ENCODE data around the gene FAM151B. TPM values are rescaled to one million over a fixed set of nuclear protein-coding genes. Genes with fewer than 3 reads are reported as not detected.

Gene FAM151B
- total and polyA plus RNA-seq, 2 experiments from 2014 or later = 0.55 TPM; not detected in 1

DNA sequence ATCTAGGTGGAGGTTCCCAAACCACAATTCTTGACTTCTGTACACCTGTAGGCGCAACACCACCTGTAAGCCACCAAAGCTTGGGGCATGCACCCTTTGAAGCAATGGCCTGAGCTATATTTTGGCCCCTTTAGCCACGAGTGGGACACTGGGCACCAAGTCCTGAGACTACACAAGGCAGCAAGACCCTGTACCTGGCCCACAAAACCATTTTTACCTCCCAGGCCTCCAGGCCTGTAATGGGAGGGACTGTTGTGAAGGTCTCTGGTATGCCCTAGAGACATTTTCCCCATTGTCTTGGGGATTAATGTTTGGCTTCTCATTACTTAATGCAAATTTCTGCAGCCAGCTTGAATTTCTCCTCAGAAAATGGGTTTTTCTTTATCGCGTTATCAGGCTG is 24.6 kb upstream of the FAM151B start:
- DNase-seq (ENCODE audit: low spot score) (no peak), ATAC-seq (no peak)
- Mint-ChIP-seq H3K4me3 (no peak overlapping the region), H3K36me3 (ENCODE audit: low read depth) (peaks cover 77% of the 10 kb centered on the region), H3K27me3 (ENCODE audit: insufficient read depth, low read depth, poor library complexity) (no peaks in the 10 kb centered on the region), H3K27ac (no peak overlapping the region), H3K9me3 (peaks cover 35% of the 10 kb centered on the region), H3K4me1 (peaks cover 3% of the 10 kb centered on the region; the same call in 2 of the 3 replicates)
- Histone ChIP-seq H3K36me3 (ENCODE audit: insufficient read depth) (0 out of 2 replicates have a peak, but pooled peaks cover 6% of the 10 kb centered on the region), H4K20me1 (replicated peaks; ENCODE audit: insufficient read depth) (no peaks in the 10 kb centered on the region), H3K27me3 (ENCODE audit: insufficient read depth) (no peaks in the 10 kb centered on the region), H3K4me2 (no peak overlapping the region), H2AFZ (no peak overlapping the region), H3K79me2 (replicated peaks; ENCODE audit: insufficient read depth) (no peaks in the 10 kb centered on the region), H3K27ac (ENCODE audit: low read depth) (no peak overlapping the region), H3F3A (replicated peaks; ENCODE audit: low read depth) (no peaks in the 10 kb centered on the region), H3K4me1 (ENCODE audit: insufficient read depth) (0 out of 2 replicates have a peak, but pooled peaks cover 4% of the 10 kb centered on the region), H3K9me2 (ENCODE audit: insufficient read depth) (0 out of 2 replicates have a peak, but pooled peaks cover 4% of the 10 kb centered on the region), H3K4me3 (no peak overlapping the region)
- TF ChIP-seq JUNB (IDR thresholded peaks at IDR 0.05; ENCODE audit: unreplicated experiment) = no peak
- no peak for TF ChIP-seq ETS1 (IDR thresholded peaks at IDR 0.05)
- no peak for TF ChIP-seq CTCF (conservative IDR thresholded peaks at IDR 0.05; ENCODE audit: low read depth in 2 of 2)
- TF ChIP-seq EZH2 (IDR thresholded peaks at IDR 0.05; ENCODE audit: low read depth, unreplicated experiment) = no peak

- H3K4me1 Mint-ChIP-seq = peaks cover 3% of the 10 kb centered on the region; the same call in 2 of the 3 replicates
- peaks cover 50% of the 10 kb centered on the region for H3K9me3 Mint-ChIP-seq
- Histone ChIP-seq H3K4me3 (no peak overlapping the region), H2AFZ (no peak overlapping the region), H3K9me2 (ENCODE audit: insufficient read depth) (0 out of 2 replicates have a peak, but pooled peaks cover 4% of the 10 kb centered on the region), H4K20me1 (replicated peaks; ENCODE audit: insufficient read depth) (no peaks in the 10 kb centered on the region), H3K27ac (ENCODE audit: low read depth) (0 out of 2 replicates have a peak overlapping the region, but pooled peaks have one; percentile 27), H3K79me2 (replicated peaks; ENCODE audit: insufficient read depth) (no peaks in the 10 kb centered on the region), H3F3A (replicated peaks; ENCODE audit: low read depth) (no peaks in the 10 kb centered on the region), H3K27me3 (ENCODE audit: insufficient read depth) (no peaks in the 10 kb centered on the region), H3K4me1 (ENCODE audit: insufficient read depth) (0 out of 2 replicates have a peak, but pooled peaks cover 4% of the 10 kb centered on the region), H3K36me3 (ENCODE audit: insufficient read depth) (no peaks in the 10 kb centered on the region), H3K4me2 (no peak overlapping the region)
- H3K36me3 Mint-ChIP-seq (ENCODE audit: low read depth) = peaks cover 80% of the 10 kb centered on the region
- no peak overlapping the region for H3K4me3 Mint-ChIP-seq
- H3K27me3 Mint-ChIP-seq (ENCODE audit: insufficient read depth, low read depth, poor library complexity) = peaks cover 3% of the 10 kb centered on the region
- ATAC-seq (no peak), DNase-seq (ENCODE audit: low spot score) (no peak)
- H3K27ac Mint-ChIP-seq = peak overlapping the region; percentile 60
- TF ChIP-seq ZNF114 (CRISPR knock-in tag; IDR thresholded peaks at IDR 0.05) (no peak), POLR2AphosphoS5 (IDR thresholded peaks at IDR 0.05; ENCODE audit: low read depth) (no peak), STAT1 (IDR thresholded peaks at IDR 0.05; ENCODE audit: unreplicated experiment) (no peak), CREB1 (CRISPR knock-in tag; IDR thresholded peaks at IDR 0.05; ENCODE audit: low read depth) (no peak), REST (IDR thresholded peaks at IDR 0.05; ENCODE audit: unreplicated experiment) (no peak), EZH2 (IDR thresholded peaks at IDR 0.05; ENCODE audit: low read depth, unreplicated experiment) (no peak)
These were observed 21.0 kb upstream of the FAM151B start for GRCh38 chr5:80466669-80467485.

All from GM23338 (cell line).